Measurements from ENCODE around the gene MARCKSL1.

- TF ChIP-seq EZH2 (IDR thresholded peaks at IDR 0.05; ENCODE audit: low read depth) (no peak), CTCF (conservative IDR thresholded peaks at IDR 0.05) (no peak)
Observed at GRCh38 chr1:32345289-32345827, 9.3 kb upstream of the MARCKSL1 start.

Data from PC-9 (cell line).